ENCODE measurements around the gene RYR3.

RYR3 gene

DNA sequence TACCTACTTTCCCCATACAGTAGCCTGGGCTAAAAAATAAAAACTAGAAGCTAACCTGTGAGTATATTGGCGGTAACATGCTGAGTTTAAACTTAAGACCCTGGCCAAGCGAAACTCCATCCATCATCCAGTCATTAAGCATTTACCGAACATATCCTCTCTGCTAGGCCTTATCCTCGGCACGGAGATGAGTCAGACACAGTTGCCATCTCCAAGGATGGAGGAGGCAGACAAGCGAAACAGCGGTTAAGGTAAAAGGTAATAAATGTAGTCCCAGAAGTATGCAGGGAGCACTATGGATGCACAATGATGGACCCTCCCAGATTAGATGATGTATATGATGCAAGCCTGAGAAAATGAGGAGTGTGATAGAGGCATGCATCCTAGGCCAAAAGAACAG lies 143.6 kb downstream of the RYR3 start:
- DNase-seq: no peak

DNA sequence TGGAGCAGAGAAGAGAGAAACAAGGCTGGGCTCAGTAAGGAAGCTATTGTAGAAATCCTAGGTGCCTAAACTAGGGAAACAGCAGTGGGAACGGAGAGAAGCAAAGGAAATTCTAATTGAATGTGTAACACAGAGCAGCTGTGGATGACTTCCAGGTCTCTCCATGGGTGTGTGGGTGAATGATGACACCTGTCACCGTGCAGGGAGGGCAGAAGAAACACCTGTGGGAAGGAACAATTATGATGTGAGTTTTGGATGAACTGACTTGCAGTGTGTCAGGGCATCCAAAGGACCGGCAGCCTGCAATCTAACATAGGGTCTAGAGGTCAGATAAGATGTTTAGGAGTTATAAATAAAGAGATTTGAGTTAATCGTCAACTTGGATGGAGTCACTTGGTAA lies 144.2 kb downstream of the RYR3 start:
- no peak for DNase-seq

DNA sequence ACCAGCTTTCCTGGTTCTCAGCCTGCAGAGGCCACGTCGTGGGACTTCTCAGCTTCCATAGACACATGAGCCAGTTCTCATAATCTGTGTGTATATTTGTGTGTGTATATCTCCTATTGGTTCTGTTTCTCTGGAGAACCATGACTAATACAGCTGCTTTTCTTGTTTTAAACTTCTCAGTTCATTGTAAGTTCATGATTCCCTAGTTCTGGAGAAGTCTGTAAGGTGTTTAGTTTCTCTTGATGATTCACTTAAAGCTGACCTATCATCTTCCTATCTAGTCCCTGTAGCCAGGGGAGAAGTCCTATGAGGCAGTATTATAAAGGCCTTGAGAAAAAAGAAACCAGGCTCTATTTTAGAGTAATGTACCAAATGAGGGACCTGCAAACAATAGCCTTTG lies 147.7 kb downstream of the RYR3 start:
- no peak for DNase-seq

DNA sequence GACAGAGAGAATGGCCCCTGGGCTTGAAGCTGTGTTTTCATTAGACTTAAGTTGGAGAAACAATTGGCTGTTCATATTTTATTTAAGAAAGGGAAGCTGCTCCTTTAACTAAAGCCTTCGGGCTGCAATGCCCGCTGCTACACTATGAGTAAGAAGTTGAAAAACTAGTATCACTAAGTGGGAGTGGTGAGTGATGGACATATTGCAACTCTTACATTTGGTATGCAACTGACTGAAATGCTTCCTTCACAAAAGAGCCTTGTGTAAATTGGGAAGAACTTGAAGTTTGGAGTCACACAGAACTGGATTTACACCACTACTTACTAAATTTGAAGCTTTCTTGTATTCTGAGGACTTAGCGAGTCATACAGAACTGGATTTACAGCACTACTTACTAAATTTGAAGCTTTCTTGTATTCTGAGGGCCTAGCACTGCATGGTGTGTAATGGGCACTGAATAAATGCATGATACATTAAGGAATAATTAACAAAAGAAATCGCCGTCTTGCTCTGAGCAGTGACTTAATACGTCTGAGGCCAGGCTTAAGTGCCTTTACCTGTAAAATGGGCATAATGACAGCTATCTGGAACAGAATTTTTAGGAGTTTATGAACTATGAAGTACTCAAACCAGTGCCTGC lies 149.5 kb downstream of the RYR3 start:
- DNase-seq: no peak

DNA sequence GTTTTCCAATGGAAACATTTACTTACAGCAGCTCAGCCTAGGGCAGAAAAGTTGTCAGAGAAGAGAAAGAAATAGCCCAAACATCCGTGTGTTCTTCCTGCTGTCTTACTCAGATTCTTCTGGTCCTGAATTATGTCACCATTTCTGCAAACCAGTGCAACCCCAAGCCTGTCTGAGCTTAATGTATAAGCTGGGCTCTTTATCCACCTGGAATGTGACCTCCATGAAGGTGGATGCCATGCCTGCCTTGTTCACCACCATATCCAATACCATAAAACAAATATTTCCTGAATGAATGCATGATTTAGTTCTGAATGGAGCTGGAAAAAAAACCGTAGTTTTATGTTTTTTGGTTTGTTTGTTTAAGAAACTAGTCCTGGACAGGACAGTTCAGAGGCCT lies 150.9 kb downstream of the RYR3 start:
- DNase-seq: no peak

DNA sequence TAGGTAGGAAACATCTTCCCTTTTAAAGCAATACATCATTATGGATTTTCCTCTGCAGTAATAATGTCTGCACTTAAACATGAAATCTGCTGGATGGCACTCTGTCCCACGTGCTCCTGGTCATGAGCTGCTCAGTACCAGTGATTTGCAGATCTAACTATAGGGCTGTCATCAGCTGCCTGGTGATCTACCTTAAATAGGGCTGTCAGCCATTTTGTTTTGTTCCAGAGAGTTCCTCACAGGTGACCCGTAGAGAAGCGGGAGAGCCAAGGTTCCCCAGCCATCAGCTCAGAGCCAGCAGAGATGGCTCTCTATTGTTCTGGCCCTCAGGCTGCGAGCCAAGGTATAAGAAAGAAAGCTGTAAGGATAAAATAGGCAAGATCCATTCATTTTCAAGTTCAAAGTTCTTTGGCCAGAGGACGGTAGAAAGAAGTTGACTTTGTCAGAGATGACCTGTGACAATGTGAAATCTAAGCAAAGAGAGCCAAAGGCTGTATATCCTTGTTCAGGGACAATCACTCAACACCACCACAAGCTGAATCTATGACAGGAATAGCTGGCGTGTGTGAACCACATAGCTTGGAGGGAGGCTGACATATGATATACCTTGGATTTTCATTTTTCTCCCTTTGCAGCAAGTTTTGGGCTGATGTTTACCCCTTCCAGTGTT lies 156.5 kb downstream of the RYR3 start:
- no peak for DNase-seq

DNA sequence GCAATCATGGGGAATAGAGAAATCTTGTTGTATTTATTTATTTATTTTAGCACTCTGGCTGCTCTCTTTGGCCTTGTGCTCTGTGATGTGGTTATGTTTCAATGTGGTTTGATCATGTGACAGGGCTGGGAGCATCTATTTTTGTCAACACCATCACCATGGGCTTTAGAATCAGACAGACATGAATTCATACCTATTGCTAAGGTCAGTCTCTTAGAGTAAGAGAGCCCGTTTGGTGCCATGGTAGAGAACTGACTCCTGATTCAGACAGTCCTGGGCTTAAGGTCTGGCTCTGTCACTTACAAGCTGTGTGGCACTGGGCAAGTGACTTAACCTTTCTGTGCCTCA lies 157.0 kb downstream of the RYR3 start:
- DNase-seq: no peak

DNA sequence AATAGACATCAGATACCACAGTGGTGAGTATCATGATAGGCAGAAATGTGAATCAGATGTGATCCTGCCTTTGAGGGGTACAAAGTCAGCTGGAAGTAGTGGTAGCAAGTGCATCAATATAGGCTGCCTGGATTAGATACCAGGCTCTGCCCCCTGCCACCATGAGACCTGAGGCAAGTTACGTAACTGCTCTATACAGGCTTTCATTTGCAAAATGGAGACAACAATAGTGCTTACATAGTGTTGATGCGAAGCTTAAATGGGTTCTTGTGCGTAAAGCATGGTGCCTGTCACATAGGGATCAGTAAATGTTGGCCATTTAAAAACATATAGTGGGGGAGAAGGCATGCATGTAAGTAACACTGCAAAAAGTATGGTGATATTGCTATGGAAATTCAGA lies 158.0 kb downstream of the RYR3 start:
- DNase-seq: no peak

DNA sequence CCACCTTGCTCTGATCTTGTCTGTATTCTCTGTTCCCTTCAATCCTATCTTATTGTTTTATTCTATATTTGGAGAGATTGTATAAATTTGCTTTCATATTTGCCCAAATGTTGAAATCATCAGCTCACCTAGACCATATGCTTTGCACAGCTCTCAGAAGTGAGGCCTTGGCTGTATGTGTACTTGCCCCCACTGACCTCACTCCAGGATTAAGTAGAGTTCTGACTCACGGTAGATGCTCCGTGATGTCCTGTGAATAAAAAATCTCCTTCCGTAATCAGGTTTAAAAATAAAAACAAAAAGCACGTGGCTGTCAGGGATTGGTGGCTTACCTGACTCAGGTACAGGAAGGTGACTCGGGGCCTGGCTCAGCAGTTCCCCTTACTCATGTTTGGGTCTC lies 162.2 kb downstream of the RYR3 start:
- DNase-seq: no peak

DNA sequence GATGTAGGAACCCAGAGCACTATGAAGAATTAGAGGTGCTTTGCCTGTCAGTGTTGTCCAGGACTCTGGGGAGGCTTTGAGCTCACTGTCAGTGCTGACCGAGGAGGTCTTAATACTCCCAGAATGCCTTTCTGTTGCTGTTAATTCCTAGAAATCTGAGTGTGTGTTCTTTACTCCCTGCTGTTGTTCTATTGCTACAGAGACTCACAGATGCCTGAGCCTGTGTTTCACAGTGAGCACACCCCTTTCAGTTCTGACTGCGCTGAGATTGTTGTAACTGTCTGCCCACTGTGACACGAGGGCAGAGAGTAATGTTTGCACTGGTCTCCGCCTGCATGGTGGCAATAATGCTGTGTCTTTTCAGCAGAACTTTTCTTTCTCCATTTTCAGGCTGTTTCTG lies 162.9 kb downstream of the RYR3 start:
- no peak for DNase-seq

DNA sequence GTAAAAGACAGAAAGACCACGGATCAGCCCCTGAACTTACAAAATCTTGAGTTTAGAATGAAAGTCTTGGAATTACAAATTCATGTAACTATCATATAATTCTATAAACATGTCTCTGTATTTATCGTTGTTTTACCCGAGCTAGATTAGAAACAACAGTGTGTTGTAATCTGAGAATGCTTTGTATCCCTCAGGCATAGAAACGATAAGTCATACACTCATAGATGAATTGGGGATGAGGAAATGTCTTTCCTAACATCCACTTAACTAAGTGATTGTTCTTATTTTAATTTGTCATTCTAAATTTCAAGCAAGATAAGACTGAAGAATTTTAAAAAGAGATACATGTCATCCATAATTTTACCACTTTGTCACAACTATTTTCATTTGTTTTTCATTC lies 165.3 kb downstream of the RYR3 start:
- DNase-seq: no peak

DNA sequence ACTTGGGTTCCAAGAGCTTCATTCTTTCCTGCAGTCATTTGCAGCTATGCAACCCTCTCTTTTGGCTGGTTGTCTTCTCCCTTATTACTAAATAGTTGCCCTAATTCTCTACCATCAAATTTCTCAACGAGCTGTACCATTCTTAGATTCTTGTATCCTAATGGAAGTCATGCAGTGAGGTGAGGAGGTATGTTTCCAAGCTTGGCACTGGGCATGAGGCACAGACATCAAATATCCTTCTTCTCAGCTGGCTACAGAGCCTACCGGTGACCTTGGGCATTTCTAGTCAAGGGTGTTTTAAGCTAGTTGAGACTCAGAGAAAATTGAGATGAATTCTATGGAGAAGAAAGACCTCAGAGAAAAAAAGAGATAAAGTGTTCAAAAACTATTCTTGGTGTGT lies 166.1 kb downstream of the RYR3 start:
- DNase-seq: no peak

DNA sequence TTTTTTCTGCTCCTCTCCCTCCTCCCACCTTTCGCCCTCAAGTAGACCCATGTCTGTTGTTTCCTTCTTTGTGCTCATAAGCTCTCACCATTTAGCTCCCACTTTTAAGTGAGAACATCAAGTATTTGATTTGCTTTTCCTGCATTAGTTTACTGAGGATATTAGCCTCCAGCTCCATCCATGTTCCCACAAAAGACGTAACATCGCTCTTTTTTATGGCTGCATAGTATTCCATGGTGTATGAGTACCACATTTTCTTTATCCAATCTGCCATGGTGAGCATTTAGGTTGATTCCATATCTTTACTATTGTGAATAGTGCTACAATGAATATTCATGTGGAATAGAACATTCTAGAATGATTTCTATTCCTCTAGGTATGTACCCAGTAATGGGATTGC lies 178.6 kb downstream of the RYR3 start:
- DNase-seq: no peak

DNA sequence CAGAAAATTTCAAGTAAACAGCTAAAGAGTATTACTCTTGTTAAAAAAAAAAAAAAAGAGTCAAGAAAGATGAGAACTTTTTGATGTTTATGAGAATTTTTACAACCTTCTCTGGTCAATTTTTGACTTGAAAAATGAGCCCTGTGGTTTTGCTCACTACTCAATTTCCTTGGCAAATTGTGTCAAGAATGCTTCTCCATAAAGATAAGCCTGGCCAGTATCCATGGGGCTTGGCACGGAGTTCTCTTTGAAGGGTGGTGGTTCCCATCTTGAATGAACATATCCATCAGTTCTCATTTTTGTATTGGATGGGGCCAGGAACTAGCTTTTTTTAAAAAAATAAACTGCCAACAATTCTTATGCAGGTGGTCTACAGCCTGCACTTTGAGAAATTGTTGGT lies 179.9 kb downstream of the RYR3 start:
- no peak for DNase-seq

DNA sequence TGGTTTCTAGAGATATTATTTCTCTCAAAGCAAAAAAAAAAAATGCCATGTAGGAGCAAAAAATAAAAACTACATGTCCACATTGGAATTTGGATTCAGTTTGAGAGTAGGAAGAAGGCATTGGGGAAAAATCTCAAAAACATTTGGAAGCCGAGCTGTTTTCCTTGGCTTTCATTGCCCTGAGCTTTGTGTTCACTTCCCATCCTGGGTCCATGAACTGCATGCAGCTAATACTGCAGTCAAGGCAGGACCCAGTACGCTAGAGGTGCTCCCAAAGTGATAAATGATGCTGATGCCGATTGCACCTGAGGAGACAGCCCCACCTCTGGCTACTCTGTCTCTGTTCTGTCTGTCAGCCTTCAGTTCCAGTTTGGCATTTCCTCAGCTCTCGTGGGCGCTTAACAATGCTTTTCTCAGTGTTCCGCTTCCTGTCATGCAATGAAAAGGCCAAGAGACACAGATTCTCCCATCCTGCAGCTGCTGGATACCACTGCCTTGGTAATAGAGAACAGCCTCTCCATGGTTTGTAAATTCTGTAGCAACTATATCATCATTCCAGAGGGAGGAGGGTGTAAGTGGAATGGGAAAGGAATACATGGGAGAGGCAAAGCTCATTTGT lies 181.8 kb downstream of the RYR3 start:
- DNase-seq: no peak

DNA sequence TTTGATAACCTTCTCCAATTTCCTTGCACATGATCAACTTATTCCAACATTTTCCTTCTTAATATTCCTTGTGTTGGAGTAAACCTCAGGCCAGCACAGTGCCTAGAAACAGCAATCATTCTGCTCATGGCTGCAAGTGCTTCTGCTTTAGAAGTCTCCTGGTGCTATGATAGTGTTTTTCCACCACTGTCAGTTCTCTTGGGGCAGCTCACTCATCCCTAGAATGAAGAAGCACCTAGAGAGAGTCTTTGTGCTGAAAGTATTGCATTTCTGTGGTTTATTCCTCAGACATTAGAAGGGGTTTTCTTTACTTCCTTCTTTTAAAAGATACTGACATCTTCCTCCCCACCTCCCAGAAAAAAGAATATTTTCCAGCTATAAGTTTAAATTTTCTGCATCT lies 183.5 kb downstream of the RYR3 start:
- DNase-seq: no peak

DNA sequence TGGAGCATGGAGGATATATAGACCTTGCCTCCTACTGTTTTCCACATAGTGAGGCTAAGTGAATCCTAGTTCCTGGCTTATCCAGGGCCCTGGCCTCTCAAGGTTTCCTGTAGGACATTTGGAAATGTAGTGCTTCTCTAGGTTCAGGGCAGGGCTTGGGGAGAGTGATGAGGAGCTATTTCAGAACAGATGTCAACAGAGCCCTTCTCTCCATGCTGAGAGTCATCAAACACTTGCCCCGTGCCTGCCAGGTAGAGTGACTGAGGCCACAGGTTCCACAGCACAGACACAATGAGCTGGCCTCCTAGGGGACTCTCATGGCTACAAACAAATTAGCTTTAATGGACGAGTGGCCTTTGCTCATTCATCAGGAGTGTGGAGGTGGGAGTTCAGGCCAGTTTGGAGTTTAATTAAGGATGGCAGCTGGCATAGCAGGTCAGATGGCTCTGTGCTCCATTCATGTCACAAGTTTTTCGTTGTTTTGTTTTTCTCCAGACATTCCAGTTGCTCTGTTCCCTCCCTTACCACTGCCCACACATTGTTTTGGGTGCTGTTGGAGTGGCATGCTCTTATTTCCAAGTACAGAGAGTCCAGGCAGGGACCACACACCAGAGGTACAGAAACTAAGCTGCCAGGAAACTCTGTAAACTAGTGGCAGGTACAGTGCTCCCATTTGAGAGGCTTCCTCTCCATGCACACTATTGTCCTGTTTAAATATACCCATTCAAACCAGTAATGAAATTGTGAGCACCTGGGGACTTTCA lies 189.8 kb downstream of the RYR3 start:
- no peak for DNase-seq

DNA sequence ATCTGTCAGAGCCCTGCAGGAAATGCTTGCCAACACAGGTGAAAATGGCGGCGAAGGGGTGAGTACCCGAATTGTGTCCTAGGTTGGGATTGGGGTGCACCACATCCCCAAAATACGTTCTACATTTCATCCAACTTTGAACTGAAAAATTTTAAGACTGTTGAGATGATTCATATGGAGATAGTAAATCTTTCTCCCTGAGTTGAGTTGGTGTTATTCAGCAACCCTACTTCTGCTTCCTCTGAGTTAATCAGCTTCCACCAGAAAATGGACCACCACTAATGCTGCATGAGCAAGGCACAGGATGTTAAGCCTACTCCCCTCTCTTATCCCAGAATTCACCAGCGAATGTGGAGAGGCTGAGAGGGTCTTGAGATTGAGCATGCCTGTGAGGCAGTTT lies 192.9 kb downstream of the RYR3 start:
- DNase-seq: no peak

DNA sequence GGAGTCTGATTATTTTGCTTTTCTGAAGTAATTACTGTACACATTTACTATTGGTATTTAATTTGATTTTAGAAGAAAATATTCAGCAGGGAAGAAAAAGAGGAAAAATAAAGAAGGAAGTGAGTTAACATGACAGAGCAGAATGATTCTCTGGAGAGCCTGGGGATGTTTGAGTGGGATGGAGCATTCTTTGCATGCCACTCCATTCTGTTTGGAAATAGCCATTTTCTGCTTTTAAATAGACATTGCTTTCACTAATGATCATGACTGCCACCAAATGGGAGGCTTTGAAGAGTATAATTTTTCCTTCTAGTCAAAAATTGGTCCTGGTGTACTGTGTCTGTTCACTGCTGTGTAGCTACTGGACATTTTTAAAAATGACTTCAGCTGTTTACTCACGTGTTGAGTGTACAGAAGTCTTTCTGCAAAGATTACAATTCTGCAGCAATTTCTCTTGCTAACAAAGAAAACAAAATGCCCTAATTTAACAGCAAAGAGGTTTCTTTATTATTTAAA lies 196.1 kb downstream of the RYR3 start:
- no peak for DNase-seq

DNA sequence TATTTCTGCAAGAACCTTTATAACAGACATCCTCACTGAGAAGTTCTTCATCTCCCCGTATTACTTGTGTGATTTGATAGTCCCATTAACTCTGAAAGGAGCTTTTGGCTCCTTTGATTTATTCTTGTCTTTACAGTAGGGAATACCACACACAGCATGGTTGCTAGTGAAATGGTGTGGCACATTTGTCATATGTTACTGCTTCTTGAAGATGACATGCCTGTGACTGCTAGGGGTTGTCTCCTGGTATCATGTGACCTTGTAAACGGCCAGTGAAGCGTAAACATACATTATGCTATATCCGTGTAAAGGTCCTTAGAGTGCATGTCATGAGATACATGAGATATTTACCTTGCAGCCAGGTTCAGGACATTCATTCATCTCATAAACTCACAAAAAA lies 197.9 kb downstream of the RYR3 start:
- DNase-seq: no peak

DNA sequence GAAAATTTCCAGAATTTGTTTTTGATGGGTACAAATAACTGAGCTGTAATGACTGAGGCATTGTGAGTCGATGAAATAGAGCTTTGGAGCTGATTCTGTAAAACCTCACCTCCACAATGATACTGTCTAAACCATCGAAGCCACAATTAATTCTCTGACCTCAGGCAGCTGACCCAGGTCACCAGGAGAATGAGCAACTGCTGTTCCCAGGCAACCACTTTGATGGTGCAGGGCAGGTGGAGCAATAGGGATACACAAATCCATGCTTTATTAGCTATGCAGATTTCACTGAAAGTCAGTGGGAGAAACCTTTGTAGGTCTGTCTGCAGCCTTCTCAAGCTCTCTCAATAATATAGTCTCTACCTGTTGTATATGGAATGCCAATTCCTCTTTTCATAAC lies 204.4 kb downstream of the RYR3 start:
- DNase-seq: no peak

DNA sequence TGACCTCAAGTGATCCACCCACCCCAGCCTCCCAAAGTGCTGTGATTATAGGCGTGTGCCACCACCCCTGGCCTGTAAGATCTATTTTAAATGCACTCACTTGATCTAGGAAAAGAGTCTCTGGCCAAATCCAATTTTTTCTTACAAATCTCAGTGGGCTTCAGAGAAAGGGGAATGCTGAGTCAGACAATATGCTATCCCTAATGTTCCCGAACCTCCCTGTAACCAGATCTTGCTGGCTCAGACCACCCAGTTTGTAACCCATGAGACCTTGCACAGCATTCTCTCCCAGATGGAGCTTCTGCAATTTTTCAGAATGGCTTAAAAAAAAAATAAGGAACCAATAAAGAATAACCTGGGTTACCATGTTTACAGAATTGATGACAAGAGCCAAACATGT lies 205.8 kb downstream of the RYR3 start:
- DNase-seq: no peak

DNA sequence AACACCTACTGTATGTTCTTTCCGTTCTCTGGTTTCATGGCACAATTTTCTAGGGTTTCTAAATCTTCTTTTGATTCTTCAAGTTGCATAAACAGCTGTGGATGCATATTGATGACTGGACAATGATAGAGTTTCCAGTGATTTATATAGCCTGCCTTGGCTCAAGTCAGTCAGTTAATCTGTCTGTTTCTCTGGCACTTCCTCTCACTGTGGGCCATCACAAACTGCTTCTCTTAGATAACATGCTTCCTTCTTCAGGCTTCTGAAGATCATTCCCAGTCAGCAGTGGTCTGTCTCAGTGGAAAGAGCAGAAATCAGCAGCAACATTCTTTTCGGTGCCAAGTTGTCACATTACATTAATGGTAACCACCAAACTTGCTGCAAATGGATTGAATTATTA lies 207.2 kb downstream of the RYR3 start:
- no peak for DNase-seq

DNA sequence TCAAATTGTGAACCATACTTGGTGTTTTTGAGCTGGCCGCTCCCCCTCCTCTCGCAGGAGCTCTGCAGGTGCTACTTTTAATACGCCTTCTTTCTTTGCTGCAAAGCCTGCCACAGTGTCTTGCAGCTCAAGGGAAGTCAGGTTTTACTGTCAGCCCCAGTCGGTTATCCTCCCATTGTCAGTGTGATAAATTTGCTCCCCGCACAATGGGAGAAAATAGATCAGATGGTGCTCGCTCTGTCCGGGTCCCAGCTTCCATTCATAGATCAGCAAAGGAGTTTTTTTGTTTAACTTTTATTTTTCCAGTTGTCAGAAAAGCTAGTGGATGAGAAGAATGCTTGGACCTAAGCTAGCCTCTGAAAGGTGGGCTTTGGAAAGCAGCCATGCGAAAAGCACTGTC lies 207.7 kb downstream of the RYR3 start:
- no peak for DNase-seq
